NB4 (cell line): ENCODE measurements around the gene FAR2.

ENCODE experiments used
- DNase-seq: peaks from one replicate; pipeline ENCODE4 v3.0.0; 2010; ENCODE audit warnings: low read depth
- H3K4me3 ChIP-seq: one replicate; pipeline ENCODE4 v1.5.1; 2011; ENCODE audit warnings: mild to moderate bottlenecking, low read depth, low read length, moderate library complexity
- MYC ChIP-seq: IDR thresholded peaks from 2 replicates; pipeline ENCODE4 v1.6.1; 2011; ENCODE audit warnings: low read depth, low read length
- POLR2A ChIP-seq: IDR thresholded peaks from 2 replicates; pipeline ENCODE4 v1.6.1; 2011; ENCODE audit warnings: mild to moderate bottlenecking; ENCODE audit not compliant: insufficient read length; ENCODE audit errors: extremely low read depth
- TF ChIP-seq, protein P1 (sequence below): IDR thresholded peaks from one replicate; pipeline ENCODE4 v1.5.1; 2012; ENCODE audit warnings: low read depth, low read length
- TF ChIP-seq, protein P2 (sequence below): IDR thresholded peaks from 2 replicates; pipeline ENCODE4 v1.6.1; 2011; ENCODE audit warnings: low read depth, low read length

The FAR2 gene

GRCh38 chr12:29145372-29146170, 3.5 kb upstream of the FAR2 start:
- H3K4me3 ChIP-seq: no peak overlapping the region
- no peak for DNase-seq
- TF ChIP-seq, protein P1, sequence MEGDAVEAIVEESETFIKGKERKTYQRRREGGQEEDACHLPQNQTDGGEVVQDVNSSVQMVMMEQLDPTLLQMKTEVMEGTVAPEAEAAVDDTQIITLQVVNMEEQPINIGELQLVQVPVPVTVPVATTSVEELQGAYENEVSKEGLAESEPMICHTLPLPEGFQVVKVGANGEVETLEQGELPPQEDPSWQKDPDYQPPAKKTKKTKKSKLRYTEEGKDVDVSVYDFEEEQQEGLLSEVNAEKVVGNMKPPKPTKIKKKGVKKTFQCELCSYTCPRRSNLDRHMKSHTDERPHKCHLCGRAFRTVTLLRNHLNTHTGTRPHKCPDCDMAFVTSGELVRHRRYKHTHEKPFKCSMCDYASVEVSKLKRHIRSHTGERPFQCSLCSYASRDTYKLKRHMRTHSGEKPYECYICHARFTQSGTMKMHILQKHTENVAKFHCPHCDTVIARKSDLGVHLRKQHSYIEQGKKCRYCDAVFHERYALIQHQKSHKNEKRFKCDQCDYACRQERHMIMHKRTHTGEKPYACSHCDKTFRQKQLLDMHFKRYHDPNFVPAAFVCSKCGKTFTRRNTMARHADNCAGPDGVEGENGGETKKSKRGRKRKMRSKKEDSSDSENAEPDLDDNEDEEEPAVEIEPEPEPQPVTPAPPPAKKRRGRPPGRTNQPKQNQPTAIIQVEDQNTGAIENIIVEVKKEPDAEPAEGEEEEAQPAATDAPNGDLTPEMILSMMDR: no peak
- TF ChIP-seq, protein P2, sequence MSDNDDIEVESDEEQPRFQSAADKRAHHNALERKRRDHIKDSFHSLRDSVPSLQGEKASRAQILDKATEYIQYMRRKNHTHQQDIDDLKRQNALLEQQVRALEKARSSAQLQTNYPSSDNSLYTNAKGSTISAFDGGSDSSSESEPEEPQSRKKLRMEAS: no peak
- TF ChIP-seq POLR2A (no peak), MYC (no peak)

- TF ChIP-seq MYC (no peak), POLR2A (no peak)
- TF ChIP-seq, protein P2: no peak
- no peak overlapping the region for H3K4me3 ChIP-seq
- peak; percentile 74 for DNase-seq
These were observed 2.9 kb upstream of the FAR2 start for GRCh38 chr12:29146196-29146595.

DNA sequence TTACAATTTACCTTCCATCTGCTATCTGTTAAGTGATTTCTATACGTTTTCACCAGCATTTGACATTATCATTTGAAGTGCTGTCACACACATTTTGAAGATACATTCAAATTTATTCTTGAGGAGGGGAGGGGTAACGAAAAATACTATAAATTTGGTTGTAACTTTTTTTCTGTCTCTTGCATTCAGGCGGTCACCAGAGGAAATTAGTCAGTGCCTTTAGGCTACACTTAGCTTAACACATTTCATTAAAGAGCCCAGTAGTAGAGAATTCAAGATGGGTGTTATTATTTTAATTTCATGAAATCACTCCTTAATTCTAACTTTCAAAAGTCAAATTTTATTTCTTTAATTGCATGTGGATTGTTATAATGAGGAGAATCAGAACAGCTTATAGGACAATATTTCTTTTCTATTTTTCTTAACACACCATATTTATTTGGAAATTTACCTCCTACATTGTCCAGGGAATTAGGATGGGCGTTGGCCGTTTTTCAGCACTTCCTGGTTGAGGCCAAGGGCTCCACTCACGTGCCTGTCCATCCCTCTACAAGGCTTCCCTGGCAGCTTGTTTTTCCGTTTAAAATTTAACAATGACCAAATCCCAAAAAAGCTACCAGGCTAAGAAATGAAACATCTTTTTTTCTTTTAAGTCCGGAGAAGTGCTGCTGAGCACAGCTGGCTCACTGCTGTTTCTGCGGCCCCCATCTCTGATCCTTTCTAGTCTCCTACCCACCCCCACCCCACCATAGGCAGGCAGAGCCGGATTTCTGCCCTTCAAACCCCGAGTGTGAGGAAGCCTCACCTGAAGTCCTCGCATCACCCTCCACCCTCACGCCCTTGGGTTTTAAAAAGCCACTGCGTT, 1.1 kb upstream of the FAR2 start:
- H3K4me3 ChIP-seq: peak overlapping the region; percentile 84
- DNase-seq: peak; percentile 66
- TF ChIP-seq POLR2A (no peak), MYC (peak; percentile 64; the same call in 1 of the 2 replicates)
- TF ChIP-seq, protein P2: peak; percentile 68
- TF ChIP-seq, protein P1: no peak

- TF ChIP-seq, protein P2: 0 out of 2 replicates have a peak, but pooled peaks have one; percentile 2
- TF ChIP-seq, protein P1: peak; percentile 20
- TF ChIP-seq POLR2A (no peak), MYC (no peak)
- no peak for DNase-seq
- H3K4me3 ChIP-seq: peak overlapping the region; percentile 84
These were observed 525 bp upstream of the FAR2 start for GRCh38 chr12:29148596-29148910.

DNA sequence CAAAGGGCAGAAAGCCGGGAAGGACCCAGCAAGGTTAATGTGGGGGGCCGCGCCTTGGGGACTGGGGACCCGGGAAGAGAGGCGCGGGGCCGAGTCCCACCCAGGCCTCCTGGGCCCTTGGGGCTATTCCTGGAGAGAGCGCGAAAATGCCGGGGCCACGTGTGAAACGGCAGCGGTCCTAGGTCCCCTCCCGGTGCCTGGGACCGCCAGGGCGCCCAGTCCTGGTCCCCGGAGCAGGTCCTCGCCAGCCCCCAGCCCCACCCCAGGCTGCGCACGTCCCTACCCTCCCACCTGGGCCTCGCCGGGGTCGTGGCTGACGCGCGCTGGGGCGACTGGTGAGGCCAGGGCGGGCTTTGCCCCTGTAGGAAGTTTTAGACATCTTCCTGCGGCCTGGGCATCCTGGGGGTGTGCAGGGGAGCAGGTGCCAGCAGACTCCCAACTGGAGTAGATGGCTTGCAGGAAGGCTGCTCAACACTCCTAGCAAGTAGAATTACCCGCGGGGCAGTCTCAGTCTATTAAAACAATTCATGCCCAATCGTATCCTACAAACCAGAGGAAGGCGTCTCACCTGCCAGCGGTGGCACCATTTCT, 708 bp downstream of the FAR2 start:
- peak overlapping the region; percentile 84 for H3K4me3 ChIP-seq
- no peak for TF ChIP-seq MYC
- TF ChIP-seq, protein P2: peak; percentile 80
- TF ChIP-seq, protein P1: no peak
- no peak for DNase-seq

DNA sequence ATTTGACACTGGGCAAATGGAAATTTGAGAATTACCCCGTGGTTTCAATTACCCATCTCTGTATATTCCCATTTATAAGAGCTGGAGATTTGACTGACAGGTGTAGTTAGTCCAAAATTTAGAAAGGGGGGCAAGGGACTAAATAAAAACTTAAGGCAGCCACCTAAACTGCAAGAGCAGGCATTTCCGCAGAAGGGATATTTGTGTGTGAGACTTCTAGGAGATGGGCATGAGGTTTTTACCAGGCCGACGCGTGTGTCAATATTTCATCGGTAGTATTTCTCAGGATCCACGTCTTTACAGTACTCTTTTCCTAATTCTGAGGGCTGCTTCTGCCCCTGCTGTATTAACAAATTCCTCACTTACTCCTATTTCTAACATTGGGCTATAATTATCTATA, 1.4 kb downstream of the FAR2 start:
- H3K4me3 ChIP-seq: peak overlapping the region; percentile 84
- no peak for TF ChIP-seq POLR2A
- TF ChIP-seq, protein P2: no peak
- DNase-seq: peak; percentile 31
